NCI-H345 (cell line): ENCODE data around the gene SPNS3.
A peak's percentile ranks its signal among the peaks of the same experiment; 100 is the strongest.

ENCODE experiments used
- DNase-seq: peaks from one replicate; lab custom pipeline; 2025; lab: John Stamatoyannopoulos, UW

SPNS3 gene

DNA sequence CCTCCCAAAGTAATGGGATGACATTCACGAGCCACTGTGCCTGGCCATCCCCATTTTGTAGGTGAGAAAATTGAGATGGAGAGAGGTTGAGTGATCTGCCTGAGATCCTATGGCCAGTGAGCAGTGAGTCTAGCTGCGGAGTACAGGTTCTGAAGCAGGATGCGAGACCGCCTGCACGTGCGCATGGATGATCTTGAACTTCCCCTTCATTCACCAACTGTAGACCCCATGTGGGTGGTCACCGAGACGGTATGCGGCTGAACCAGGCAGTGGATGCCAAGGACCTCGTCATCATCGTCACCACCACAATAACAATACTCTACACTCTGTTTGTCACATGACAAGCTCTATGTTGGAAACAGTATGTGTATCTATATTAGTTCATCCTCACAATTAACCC, 6.2 kb upstream of the SPNS3 start:
- DNase-seq: no peak

DNA sequence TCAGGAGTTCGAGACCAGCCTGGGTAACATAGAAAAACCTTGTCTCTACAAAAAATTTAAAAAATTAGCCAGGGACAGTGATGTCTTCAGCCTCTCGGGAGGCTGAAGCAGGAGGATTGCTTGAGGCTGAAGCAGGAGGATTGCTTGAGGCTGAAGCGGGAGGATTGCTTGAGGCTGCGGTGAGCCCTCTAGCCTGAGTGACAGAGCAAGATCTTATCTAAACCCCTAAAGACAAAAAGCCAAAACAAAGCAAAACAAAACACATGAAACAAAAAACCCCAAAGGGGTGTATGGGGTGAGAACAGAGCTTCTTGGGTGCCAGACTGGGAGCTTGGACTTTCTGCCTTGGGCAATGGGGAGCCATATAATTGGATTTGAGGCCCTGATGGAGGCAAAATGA, 2.6 kb downstream of the SPNS3 start:
- no peak for DNase-seq

DNA sequence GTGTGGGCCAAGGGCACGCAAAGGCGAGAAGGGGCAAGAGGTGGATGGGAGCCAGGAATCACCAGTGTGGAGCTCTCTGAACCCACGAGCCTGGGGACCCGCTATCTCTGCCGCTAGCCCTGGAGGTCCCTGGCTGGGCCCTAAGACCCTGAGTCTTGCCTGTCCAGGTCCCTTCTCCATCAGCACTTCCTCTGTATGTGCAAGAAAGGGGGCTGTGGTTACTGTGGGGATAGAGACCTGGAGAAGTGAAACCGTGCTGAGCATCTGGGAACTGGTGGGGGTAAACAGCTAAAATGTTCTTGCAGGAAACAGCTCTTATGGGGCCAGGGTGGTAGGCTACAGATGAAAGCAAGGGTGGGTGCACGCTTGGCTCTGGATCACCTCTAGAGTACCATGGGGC, 3.1 kb downstream of the SPNS3 start:
- DNase-seq: no peak

DNA sequence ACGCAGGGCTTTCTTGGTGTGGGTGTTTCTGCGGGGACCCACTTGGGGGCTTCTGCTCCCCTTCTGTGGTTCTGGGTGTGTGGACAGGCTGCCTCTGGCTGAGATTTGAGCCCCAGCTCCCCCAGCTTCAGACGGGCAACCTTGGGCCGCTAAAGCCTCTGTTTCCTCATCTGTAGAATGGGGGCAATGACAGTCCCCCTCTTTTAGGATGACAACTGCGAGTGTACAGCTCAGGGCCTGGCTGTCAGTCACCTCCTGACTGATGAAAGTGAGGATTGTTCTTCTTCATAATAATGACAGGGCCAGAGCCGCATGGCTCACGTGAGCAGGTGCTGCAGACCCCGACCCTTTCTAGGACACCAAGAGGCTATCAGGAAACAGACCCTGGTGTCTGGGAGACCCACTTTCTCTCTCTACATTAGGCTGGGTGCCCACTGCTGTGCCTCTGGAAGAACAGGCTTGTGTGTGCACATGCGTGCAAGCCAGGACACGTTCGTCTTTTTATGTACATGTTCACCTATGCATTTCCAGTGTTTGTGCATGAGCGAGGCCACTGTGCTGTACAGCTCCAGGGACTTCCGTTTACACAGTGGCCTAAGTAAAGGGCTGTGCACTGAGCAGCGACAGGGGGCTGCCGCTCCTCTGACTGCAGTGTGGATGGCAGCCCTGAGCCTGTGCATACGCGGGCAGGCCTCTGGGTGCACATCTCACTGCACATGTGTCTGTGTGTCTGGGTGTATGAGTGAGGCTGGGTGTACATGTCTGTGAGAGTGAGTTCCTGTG, 4.6 kb downstream of the SPNS3 start:
- no peak for DNase-seq

DNA sequence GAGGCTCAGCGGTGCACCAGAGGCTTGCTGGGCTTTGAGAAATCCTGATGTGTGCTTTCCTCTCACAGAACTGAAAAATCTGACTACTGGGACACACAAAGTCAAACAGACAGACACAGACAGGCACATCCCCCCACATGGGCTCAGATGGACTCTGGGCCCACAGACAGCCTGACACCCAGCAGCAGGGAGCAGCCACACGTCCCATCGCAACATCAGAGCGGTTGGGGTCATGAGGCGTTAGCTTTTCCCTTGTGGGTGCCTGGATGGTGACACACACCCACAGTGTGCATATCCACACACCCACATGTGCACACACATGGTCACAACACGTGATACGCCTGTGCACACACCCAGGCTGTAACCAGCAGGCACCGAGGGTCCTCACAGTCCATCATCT, 6.3 kb downstream of the SPNS3 start:
- no peak for DNase-seq

DNA sequence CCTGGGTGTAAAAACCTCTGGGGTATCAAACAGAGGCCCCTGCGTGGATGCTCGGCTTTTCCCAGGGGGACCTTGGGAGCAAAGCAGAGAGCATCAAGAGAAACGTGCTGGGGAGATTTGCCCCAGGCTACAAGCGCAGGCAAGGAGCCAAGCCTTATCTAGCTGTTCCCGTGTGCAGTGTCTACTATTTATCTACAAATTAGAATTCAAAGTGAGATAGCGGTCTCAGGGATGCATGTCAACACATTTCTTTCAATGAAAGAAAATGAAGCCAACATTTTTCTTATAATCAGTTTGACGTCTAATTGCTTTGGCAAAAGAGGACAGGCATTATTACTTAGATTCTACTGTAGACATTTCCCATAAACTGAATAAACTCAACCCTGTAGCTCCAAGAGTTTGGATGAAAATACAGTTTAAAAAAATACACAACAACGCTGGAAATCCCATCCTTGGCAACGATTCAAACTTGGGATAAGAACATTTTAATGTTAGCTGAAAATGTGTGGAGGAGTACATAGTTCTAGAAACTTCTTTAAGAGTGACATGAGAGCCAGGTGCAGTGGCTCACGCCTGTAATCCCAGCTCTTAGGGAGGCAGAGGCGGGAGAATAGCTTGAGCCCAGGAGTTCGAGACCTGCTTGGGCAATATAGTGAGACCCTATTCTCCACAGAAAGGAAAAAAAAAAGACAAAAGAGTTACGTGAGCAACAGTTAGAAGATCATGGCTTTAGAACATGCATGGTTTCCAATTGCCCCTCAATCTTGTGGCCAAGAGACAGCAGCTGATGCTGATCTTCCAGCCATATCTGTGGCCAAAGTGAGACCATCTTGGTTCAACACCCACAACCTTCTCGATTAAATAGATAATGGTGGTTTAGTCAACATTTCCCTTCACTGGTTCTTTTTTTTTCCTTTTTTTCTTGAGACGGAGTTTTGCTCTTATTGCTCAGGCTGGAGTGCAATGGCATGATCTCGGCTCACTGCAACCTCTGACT, 7.2 kb downstream of the SPNS3 start:
- peak; percentile 78 for DNase-seq

DNA sequence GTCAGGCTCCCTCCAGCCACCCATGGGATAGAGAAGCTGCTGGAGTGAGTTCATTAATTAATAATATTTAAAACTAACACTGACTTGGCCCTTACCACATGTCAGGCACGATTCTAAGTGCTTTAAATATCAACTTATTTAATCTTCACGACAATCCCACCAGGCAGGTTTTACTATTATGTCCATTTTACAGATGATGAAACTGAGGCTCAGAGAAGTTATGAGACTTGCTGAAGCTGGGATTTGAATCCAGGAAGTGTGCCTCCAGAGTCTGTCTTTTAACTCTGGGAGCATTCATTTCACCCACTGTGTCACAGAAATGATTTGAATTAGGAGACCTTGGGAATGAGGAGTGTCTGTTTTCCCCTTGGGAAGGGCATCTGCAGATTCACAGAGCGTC, 8.8 kb downstream of the SPNS3 start:
- DNase-seq: no peak

DNA sequence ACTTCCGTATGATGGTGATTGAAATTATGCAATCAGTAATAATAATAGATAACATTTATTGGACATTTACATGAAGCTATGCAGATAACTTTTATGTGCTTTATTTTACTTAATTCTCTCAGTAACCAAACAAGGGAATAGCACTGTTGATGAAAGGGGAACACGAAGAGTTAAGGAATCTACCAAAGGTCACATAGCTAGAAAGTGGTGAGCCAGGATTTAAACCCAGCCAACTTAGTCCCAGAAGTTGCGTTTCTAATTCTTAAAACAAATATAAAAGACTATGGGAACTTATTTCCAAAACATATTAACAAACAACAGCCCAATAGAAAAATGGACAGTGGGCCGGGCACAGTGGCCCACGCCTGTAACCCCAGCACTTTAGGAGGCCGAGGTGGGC, 9.7 kb downstream of the SPNS3 start:
- DNase-seq: no peak

DNA sequence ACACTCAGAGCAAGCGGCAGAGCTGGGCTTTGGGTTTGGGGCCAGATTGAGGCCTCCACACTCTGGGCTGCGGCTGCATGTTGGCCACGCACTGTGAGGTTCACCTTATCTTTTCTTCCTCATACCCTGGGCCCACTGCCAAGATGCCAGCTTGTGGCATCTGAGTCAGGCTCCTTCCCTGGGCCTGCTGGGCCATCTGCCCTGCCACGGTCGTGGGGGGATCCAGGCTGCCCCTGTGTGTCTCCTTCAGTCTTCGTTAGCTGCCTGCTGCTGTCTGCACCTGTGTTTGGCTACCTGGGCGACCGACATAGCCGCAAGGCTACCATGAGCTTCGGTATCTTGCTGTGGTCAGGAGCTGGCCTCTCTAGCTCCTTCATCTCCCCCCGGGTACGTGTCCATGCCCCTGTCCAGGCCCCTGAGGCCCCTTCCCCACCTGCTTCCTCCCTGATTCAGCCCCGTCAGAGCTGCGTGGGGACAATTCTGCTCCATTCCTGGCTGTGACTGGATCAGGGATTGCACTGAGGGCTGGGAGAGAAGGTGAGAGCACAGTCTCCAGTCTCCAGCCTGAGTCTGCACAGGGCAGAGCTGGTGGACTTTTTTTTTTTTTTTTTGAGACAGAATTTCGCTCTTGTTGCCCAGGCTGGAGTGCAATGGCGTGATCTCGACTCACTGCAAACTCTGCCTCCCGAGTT, 11.2 kb downstream of the SPNS3 start:
- DNase-seq: no peak

DNA sequence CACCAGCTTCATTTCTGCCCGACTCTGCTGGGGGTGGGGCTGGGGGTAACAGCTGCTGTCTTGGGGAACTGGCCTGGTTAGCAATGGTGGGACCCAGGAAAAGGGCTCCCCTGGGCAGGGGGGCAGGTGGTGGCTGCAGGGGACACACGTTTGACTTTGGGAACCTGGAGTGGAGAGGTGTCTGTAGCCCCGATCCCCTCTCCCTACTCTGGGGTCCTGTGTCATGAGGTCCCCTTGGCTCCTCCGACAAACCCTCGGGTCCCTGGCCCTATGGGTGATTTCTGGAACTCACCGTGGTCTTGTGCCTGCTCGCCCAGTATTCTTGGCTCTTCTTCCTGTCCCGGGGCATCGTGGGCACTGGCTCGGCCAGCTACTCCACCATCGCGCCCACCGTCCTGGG, 12.0 kb downstream of the SPNS3 start:
- no peak for DNase-seq

DNA sequence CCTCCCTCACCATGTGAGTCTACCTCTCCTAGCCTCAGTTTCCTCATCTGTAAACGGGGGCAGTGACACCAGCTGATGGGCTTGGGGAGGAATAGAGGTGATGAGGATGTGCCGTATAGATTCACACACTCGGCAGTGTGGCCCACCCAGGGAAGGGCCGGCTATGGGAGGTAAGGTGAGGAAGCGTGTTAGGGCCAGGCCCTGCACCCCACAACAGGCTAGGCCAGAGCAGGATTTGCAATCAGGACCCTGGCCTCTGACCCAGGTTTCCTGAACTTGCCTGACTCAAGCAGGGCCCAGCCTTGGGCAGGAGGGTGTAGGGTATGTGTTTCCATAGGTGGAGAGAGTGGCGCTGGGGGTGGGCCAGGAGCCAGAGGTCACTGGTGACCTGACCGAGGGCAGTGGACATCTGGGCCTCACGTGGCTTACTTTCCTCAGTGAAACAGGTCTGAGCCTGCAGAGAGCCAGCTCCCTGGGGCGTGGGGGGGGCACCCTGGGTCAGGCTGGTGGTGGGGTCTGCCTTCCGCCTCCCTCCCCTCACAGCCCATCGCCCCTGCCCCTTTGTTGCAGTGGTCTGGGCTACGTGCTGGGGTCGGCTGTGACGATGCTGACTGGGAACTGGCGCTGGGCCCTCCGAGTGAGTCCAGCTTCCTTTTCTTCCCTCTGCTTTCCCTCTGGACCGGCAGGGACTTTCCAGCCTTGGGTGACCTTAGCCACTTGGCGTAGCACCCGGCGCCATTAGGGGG, 12.8 kb downstream of the SPNS3 start:
- DNase-seq: no peak

DNA sequence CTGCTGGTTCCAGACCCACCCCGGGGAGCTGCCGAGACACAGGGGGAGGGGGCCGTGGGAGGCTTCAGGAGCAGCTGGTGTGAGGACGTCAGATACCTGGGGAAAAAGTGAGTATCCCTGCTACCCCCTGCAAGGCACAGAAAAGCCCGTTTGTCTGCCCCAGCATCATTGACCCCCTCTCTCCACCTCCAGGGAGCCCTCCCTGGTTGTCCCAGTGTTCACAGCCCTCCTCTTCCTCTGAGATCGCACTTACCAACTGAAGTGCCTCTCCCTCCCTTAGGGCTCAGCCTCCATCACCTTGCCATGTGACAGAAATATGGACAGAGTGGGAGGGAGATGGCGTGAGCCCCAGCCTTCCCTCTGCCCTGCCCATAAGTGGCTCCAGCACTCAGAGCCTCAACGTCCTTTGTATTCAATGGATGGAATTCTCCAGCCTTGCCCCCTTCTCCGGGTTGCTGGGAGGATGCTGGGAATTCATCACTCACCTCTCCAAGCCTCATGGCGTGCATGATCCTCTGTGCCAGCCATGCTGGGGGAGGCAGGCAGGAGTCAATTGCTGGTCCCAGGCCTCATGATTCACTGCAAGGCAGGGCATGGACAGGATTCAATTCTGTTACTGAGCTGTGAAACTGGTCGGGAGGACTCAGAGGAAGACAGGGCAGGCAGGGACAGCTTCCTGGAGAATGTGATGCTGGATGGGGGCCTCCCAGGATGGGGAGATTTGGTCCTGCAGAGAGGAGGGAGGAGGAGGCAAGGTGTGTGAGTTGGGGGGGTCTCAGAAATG, 14.6 kb downstream of the SPNS3 start:
- DNase-seq: no peak

DNA sequence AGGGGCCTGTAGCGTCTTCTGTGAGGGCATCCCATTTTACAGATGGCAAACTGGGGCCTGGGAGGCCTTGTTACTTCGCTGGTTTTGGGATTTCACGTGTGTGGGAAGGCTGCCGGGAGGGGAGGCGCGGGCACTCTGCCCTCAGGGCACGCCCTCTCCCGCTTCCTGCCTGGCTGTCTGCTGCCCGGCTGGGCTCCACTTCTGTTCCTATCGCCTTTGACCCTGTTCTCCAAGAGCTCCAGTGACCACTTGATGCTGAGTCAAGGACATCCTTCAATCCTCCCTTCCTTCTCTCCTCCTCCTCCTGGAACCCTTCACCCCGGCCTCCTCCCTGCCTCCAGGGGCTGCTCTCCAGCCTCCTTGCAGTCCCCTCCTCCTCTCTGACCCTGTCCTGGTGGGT, 16.0 kb downstream of the SPNS3 start:
- no peak for DNase-seq

DNA sequence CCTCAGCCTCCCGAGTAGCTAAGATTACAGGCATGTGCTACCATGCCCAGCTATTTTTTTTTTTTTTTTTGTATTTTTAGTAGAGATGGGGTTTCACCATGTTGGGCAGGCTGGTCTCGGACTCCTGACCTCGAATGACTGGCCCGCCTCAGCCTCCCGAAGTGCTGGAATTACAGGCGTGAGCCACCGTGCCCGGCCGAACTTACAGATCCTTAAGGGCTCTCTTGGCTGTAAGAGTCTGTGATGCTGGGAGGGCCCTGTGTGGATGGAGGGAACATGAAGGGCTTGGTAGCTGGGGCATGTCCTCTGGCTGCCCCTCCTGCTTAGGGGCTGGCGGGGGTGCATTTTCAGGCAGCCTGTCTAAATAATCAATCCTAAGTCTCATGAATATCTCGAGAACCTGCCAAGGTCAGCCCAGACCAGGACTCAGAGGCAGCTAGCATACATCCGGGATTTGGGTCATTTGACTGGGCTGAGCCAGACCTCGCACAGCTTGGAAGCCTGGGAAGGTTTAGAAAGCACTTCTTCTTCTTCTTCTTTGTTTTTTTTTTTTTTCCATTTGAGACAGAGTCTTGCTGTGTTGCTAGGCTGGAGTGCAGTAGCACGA, 17.1 kb downstream of the SPNS3 start:
- no peak for DNase-seq

DNA sequence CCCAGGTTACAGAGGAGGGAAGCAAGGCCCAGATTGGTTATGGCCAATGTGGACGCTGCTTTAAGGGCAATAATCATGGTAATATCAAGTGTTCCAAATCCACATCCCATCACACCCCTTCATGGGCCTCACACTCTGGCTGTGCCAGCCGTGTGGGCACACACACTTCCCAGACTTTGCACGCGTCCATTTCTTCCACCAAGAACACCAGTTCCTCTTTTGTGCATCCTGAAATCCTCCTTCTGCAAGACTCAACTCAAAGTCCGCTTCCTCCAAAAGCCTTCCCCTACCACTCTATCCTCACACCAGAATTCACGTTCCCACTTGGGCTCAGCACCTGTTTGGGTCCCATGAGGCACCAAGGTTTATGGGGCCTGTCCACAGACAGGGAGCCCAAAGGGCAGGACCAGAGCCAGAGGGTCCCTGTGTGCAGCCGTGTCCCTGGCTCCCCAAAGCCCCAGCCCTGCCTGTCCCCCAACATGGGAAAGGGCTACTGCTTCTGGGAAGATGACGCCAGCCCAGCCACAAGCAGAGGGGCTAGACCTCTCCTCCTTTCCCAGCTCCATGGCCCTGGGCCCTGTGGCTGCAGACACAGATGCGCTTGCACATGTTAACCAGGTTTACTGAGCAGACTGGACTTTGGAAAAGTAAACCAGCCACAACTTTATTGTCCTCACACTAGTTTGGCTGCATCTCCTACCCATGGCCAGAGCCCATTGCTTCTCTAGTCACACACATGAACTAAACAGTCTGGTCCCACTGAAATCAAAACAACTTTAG, 20.3 kb downstream of the SPNS3 start:
- no peak for DNase-seq

DNA sequence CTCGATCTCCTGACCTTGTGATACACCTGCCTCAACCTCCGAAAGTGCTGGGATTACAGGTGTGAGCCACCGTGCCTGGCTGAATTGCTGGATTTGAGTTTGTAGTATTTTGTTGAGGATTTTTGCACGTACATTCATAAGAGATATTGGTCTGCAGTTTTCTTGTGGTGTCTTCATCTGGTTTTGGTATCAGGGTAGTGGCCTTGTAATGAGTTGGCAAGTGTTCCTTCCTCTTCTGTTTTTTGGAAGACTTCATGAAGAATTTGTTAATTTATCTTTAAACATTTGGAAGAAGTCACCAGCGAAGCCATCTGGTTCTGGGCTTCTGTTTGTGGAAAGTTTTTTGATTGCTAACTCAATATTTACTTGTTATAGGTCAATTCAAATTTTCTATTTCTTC, 26.9 kb downstream of the SPNS3 start:
- DNase-seq: no peak

DNA sequence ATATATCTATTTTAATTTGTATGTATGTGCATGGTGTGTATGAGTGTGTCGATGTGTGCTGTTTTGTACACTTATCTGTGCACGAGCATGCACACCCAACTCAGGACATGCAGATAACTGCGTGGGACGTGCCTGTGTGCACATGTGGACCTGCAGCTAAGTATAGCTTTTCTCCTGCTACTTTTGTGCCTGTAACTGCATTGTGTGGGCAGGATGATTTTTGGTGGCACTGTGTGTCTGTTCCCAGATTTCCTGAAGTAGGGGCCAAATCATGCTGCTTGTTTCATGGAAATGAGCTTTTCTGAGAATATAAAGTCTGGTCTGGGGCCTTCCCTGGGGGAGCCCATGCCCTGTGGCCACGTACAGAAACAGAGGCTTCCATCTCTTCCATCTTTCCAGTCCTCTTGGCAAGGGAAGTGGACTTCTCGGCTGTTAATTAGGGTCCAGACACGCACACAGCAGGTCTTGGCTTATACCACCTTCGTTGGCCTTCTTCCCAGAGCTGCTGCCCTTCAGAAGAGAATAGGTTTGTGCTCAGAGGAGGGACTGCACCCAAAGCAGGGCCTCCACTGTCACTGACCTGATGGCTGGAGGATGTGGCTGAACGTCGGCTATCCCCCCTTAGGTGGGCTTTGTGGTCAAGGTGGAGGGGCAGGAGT, 30.2 kb downstream of the SPNS3 start:
- DNase-seq: no peak

DNA sequence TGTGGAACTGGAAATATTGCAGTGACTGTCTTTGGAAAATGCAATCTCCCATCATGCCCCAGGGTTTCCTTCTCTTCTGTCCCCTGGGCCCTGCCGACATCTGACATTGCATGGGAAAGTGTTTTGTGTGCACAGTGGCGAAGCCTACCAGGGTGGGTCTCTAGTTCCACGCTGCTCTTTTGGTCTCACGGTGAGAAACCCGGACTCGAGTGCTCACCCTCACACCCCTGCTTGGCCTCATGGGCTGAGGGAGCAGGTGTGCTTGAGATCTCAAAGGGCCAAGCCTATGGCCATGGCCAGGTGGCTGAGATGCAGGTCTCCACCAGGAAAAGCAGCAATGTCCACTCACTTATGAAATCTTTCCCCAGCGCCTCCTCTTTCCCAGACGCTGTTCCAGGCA, 32.0 kb downstream of the SPNS3 start:
- DNase-seq: no peak

DNA sequence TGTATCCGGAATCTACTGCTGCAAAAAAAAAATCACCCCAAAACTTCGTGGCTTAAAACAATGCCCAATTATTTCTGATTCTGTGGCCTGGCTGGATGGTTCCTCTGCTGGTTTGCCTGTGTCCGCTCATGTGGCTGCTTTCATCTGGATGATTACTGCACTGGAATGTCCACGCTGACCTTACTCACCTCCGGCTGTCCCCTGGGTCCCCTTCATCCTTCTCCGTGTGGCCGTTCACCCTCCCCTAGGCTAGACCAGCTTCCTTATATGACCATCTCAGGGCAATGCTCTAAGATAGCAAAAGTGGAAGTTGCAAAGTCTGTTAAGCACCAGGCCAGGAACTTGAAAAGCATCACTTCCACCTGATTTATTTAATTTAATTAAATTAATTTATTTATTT, 33.5 kb downstream of the SPNS3 start:
- DNase-seq: no peak
